ENCODE results near the gene DACT1.

- TF ChIP-seq CTCF (IDR thresholded peaks at IDR 0.05) (no peak), ZBTB33 (IDR thresholded peaks at IDR 0.05; ENCODE audit: borderline replicate concordance, low read depth) (no peak), TCF12 (IDR thresholded peaks at IDR 0.05) (no peak), POLR2AphosphoS5 (IDR thresholded peaks at IDR 0.05; ENCODE audit: low read depth, low read length) (no peak), RFX5 (IDR thresholded peaks at IDR 0.05; ENCODE audit: low read length) (no peak), TAF1 (IDR thresholded peaks at IDR 0.05; ENCODE audit: borderline replicate concordance, low read depth, low read length) (no peak)
Observed at GRCh38 chr14:58628406-58628805, 9.4 kb upstream of the DACT1 start.

All from SK-N-SH (cell line).